Left renal pelvis (tissue), 4 donors: ENCODE results near the gene ZCRB1. TPM values are rescaled to one million over a fixed set of nuclear protein-coding genes. Genes with fewer than 3 reads are reported as not detected.
"Not testable (repeated sequence)": the region's sequence is repeated elsewhere in the genome, so short reads cannot be mapped to it uniquely, and the experiment has no call there.

ENCODE experiments used
- DNase-seq, 4 donors: peaks; one replicate each; pipeline ENCODE4 v3.0.0-alpha.2; 2013; ENCODE audit warnings: low read depth in 4 of 4, low spot score in 3 of 4
- polyA plus RNA-seq, 4 donors: library from polyadenylated mRNA; unstranded; fragments of 120-200 nt; gene quantifications; one replicate each; pipeline ENCODE4 v1.2.1, GENCODE V29; 2013; ENCODE audit not compliant: insufficient read length in 4 of 4

ZCRB1 gene
- polyA plus RNA-seq, 4 donors, result 70.8 to 104 (median 98.9) TPM

- peak in 2 of 4 donors; percentile 12 to 20 for DNase-seq
These were observed 6.7 kb upstream of the ZCRB1 start for GRCh38 chr12:42332301-42333285.

GRCh38 chr12:42330097-42330496, 4.2 kb upstream of the ZCRB1 start:
- not testable (repeated sequence) for DNase-seq

GRCh38 chr12:42327227-42327590, 1.3 kb upstream of the ZCRB1 start:
- no peak for DNase-seq

GRCh38 chr12:42326541-42327226, 790 bp upstream of the ZCRB1 start:
- peak in 3 of 4 donors; percentile 2 to 17 (median 12) for DNase-seq

GRCh38 chr12:42325326-42325652, 605 bp downstream of the ZCRB1 start:
- DNase-seq, result no peak

- no peak for DNase-seq
These were observed 2.0 kb downstream of the ZCRB1 start for GRCh38 chr12:42323856-42324255.

- DNase-seq, result no peak
These were observed 3.3 kb downstream of the ZCRB1 start for GRCh38 chr12:42322567-42322966.

GRCh38 chr12:42320796-42321195, 5.1 kb downstream of the ZCRB1 start:
- DNase-seq, result no peak

GRCh38 chr12:42315108-42315507, 10.8 kb downstream of the ZCRB1 start:
- DNase-seq, result no peak

GRCh38 chr12:42309996-42310395, 15.9 kb downstream of the ZCRB1 start:
- no peak for DNase-seq

GRCh38 chr12:42308390-42308789, 17.5 kb downstream of the ZCRB1 start:
- DNase-seq, result no peak

GRCh38 chr12:42306297-42306696, 19.6 kb downstream of the ZCRB1 start:
- DNase-seq, result no peak

GRCh38 chr12:42299392-42300308, 26.2 kb downstream of the ZCRB1 start:
- no peak for DNase-seq

- no peak for DNase-seq
These were observed 27.0 kb downstream of the ZCRB1 start for GRCh38 chr12:42298887-42299286.

GRCh38 chr12:42296503-42297109, 29.3 kb downstream of the ZCRB1 start:
- no peak for DNase-seq

GRCh38 chr12:42291680-42292079, 34.2 kb downstream of the ZCRB1 start:
- no peak for DNase-seq

GRCh38 chr12:42288544-42288943, 37.4 kb downstream of the ZCRB1 start:
- DNase-seq, result no peak

GRCh38 chr12:42286741-42287140, 39.2 kb downstream of the ZCRB1 start:
- no peak for DNase-seq

- no peak for DNase-seq
These were observed 40.5 kb downstream of the ZCRB1 start for GRCh38 chr12:42285431-42285830.

GRCh38 chr12:42284876-42285275, 41.0 kb downstream of the ZCRB1 start:
- DNase-seq, result no peak
